Neural progenitor cell (in vitro differentiated cells): ENCODE measurements around the gene FUS. TPM values are rescaled to one million over a fixed set of nuclear protein-coding genes. Genes with fewer than 3 reads are reported as not detected.
"Not testable (repeated sequence)": the region's sequence is repeated elsewhere in the genome, so short reads cannot be mapped to it uniquely, and the experiment has no call there.

Source experiments
- DNase-seq: peaks from one replicate; pipeline ENCODE4 v3.0.0-alpha.2; 2016; ENCODE audit warnings: low spot score
- H2AFZ ChIP-seq: fragments of 200-600 bp; sonication (generic); replicated peaks from 2 replicates; pipeline ENCODE4 v1.6.1; 2016; ENCODE audit warnings: antibody characterized with exemption
- H3F3A ChIP-seq: fragments of 200-600 bp; sonication (generic); 2 replicates; pipeline ENCODE4 v1.6.1; 2016; ENCODE audit warnings: antibody characterized with exemption, low read depth
- H3K27ac ChIP-seq: fragments of 200-600 bp; sonication (generic); 2 replicates; pipeline ENCODE4 v1.5.1; 2016; ENCODE audit warnings: mild to moderate bottlenecking
- H3K27me3 ChIP-seq: fragments of 200-600 bp; sonication (generic); 2 replicates; pipeline ENCODE4 v1.6.1; 2016; ENCODE audit warnings: mild to moderate bottlenecking, moderate library complexity
- H3K36me3 ChIP-seq: fragments of 200-600 bp; sonication (generic); 2 replicates; pipeline ENCODE4 v1.5.1; 2016
- H3K4me1 ChIP-seq: fragments of 200-600 bp; sonication (generic); 2 replicates; pipeline ENCODE4 v1.6.1; 2016; ENCODE audit warnings: mixed run types
- H3K4me2 ChIP-seq: fragments of 200-600 bp; sonication (generic); 2 replicates; pipeline ENCODE4 v1.6.1; 2016
- H3K4me3 ChIP-seq: fragments of 200-600 bp; sonication (generic); 2 replicates; pipeline ENCODE4 v1.5.1; 2016
- H3K79me2 ChIP-seq: fragments of 200-600 bp; sonication (generic); 2 replicates; pipeline ENCODE4 v1.6.1; 2016; ENCODE audit warnings: low read depth
- H3K9ac ChIP-seq: fragments of 200-600 bp; sonication (generic); 2 replicates; pipeline ENCODE4 v1.6.1; 2016
- H3K9me3 ChIP-seq: fragments of 200-600 bp; sonication (generic); 2 replicates; pipeline ENCODE4 v1.5.1; 2016; ENCODE audit warnings: low read depth
- H4K20me1 ChIP-seq: fragments of 200-600 bp; sonication (generic); 2 replicates; pipeline ENCODE4 v1.6.1; 2016; ENCODE audit warnings: low read depth
- H3K27ac Mint-ChIP-seq: 3 replicates; pipeline ENCODE4 v1.8.0; 2021; ENCODE audit warnings: mixed read lengths
- H3K27me3 Mint-ChIP-seq: 2 replicates; pipeline ENCODE4 v1.8.0; 2022; ENCODE audit warnings: low read depth, mild to moderate bottlenecking, inconsistent platforms, moderate library complexity, mixed read lengths; ENCODE audit not compliant: insufficient read depth
- H3K36me3 Mint-ChIP-seq: 3 replicates; pipeline ENCODE4 v1.8.0; 2021; ENCODE audit warnings: mixed read lengths
- H3K4me1 Mint-ChIP-seq: 3 replicates; pipeline ENCODE4 v1.8.0; 2021; ENCODE audit warnings: mixed read lengths
- H3K4me3 Mint-ChIP-seq: 3 replicates; pipeline ENCODE4 v1.8.0; 2021; ENCODE audit warnings: mild to moderate bottlenecking, moderate library complexity, mixed read lengths
- H3K9me3 Mint-ChIP-seq: 3 replicates; pipeline ENCODE4 v1.8.0; 2020; ENCODE audit warnings: mixed read lengths
- EZH2 ChIP-seq: fragments of 200-600 bp; sonication (generic); IDR thresholded peaks from 2 replicates; pipeline ENCODE4 v1.6.1; 2017; ENCODE audit warnings: antibody characterized with exemption, mild to moderate bottlenecking, moderate library complexity
- EZH2phosphoT487 ChIP-seq: fragments of 200-600 bp; sonication (generic); IDR thresholded peaks from 2 replicates; pipeline ENCODE4 v1.6.1; 2017; ENCODE audit warnings: antibody characterized with exemption
- total RNA-seq: library from RNA; depleted of rRNA; stranded (reverse); fragments of >200 nt; gene quantifications from 2 replicates; pipeline ENCODE4 v1.2.3, GENCODE V29; 2015; ENCODE audit warnings: low replicate concordance
- TF ChIP-seq, protein P1 (sequence below): fragments of 200-600 bp; sonication (generic); IDR thresholded peaks from 2 replicates; pipeline ENCODE4 v1.5.1; 2017; ENCODE audit warnings: antibody characterized with exemption, mild to moderate bottlenecking

Gene FUS
- total RNA-seq, 1 donor from 2014 or later: 81.7 TPM

GRCh38 chr16:31135535-31136286 lies 44.2 kb upstream of the FUS start, which contains the start of gene PRSS8:
PRSS8 (minus strand) TSS chr16:31135727; CDS start chr16:31135498, 229 bp downstream.
- H3F3A ChIP-seq: peaks cover 20% of the 10 kb centered on the region
- Mint-ChIP-seq H3K27ac (peak within 1 kb of the TSS; percentile 16), H3K36me3 (peaks cover 3% of the 10 kb centered on the region), H3K27me3 (peaks cover 9% of the 10 kb centered on the region), H3K4me3 (peak within 1 kb of the TSS; percentile 30), H3K4me1 (peaks cover 32% of the 10 kb centered on the region), H3K9me3 (no peaks in the 10 kb centered on the region)
- H3K4me3 ChIP-seq: peak within 1 kb of the TSS; percentile 60
- no peak within 1 kb of the TSS for H3K9ac ChIP-seq
- H3K79me2 ChIP-seq: no peaks in the 10 kb centered on the region
- no peaks in the 10 kb centered on the region for H3K9me3 ChIP-seq
- peak; percentile 47 for DNase-seq
- TF ChIP-seq EZH2 (no peak), EZH2phosphoT487 (no peak)
- TF ChIP-seq, protein P1, sequence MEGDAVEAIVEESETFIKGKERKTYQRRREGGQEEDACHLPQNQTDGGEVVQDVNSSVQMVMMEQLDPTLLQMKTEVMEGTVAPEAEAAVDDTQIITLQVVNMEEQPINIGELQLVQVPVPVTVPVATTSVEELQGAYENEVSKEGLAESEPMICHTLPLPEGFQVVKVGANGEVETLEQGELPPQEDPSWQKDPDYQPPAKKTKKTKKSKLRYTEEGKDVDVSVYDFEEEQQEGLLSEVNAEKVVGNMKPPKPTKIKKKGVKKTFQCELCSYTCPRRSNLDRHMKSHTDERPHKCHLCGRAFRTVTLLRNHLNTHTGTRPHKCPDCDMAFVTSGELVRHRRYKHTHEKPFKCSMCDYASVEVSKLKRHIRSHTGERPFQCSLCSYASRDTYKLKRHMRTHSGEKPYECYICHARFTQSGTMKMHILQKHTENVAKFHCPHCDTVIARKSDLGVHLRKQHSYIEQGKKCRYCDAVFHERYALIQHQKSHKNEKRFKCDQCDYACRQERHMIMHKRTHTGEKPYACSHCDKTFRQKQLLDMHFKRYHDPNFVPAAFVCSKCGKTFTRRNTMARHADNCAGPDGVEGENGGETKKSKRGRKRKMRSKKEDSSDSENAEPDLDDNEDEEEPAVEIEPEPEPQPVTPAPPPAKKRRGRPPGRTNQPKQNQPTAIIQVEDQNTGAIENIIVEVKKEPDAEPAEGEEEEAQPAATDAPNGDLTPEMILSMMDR: no peak
- peaks cover 6% of the 10 kb centered on the region for H4K20me1 ChIP-seq
- H3K27me3 ChIP-seq: no peaks in the 10 kb centered on the region
- H3K27ac ChIP-seq: no peak within 1 kb of the TSS
- H3K4me2 ChIP-seq: peak within 1 kb of the TSS; percentile 86
- peaks cover 16% of the 10 kb centered on the region for H3K4me1 ChIP-seq
- H2AFZ ChIP-seq: peak within 1 kb of the TSS; percentile 61
- no peaks in the 10 kb centered on the region for H3K36me3 ChIP-seq

DNA sequence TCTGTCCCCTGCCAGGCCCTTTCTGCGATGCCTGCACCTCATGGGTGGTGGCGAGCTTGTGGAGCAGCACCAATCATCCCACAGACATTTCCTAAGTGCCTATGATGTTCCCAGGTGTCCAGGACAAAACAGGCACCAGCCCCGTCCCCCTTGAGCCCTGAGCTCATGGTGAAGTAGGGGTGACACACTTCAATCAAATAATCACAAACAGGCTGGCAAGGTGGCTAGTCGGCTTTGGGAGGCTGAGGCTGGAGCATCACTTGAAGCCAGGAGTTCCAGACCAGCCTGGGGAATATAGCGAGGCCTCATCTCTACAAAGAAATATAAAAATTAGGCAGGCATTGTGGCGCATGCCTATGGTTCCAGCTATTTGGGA lies 43.7 kb upstream of the FUS start:
- H3K79me2 ChIP-seq: no peaks in the 10 kb centered on the region
- H3K27ac Mint-ChIP-seq: no peak overlapping the region
- peak overlapping the region; percentile 86 for H3K4me2 ChIP-seq
- H3K27me3 ChIP-seq: no peaks in the 10 kb centered on the region
- no peak overlapping the region for H3K4me3 ChIP-seq
- H4K20me1 ChIP-seq: peaks cover 6% of the 10 kb centered on the region
- peaks cover 38% of the 10 kb centered on the region for H3K4me1 Mint-ChIP-seq
- no peak for DNase-seq
- H3K4me3 Mint-ChIP-seq: no peak overlapping the region
- no peak overlapping the region for H3K27ac ChIP-seq
- H3K27me3 Mint-ChIP-seq: peaks cover 9% of the 10 kb centered on the region
- no peaks in the 10 kb centered on the region for H3K9me3 ChIP-seq
- H3K36me3 ChIP-seq: no peaks in the 10 kb centered on the region
- TF ChIP-seq EZH2 (no peak), EZH2phosphoT487 (no peak)
- TF ChIP-seq, protein P1: no peak
- no peak overlapping the region for H2AFZ ChIP-seq
- H3F3A ChIP-seq: peaks cover 24% of the 10 kb centered on the region
- H3K4me1 ChIP-seq: peaks cover 17% of the 10 kb centered on the region
- H3K36me3 Mint-ChIP-seq: peaks cover under 1% of the 10 kb centered on the region
- H3K9ac ChIP-seq: no peak overlapping the region
- no peaks in the 10 kb centered on the region for H3K9me3 Mint-ChIP-seq

GRCh38 chr16:31136822-31137499 lies 43.0 kb upstream of the FUS start:
- not testable (repeated sequence) for H2AFZ ChIP-seq, H3K27ac Mint-ChIP-seq, H3K36me3 ChIP-seq, H3K4me3 ChIP-seq, H3K79me2 ChIP-seq, H3K27ac ChIP-seq, H3K4me2 ChIP-seq, H3K9me3 ChIP-seq, DNase-seq, H4K20me1 ChIP-seq, H3K36me3 Mint-ChIP-seq, H3K27me3 ChIP-seq, H3K27me3 Mint-ChIP-seq, H3K9me3 Mint-ChIP-seq, H3K4me3 Mint-ChIP-seq, H3K9ac ChIP-seq
- Histone ChIP-seq H3K4me1 (peaks cover 22% of the 10 kb centered on the region), H3F3A (peaks cover 29% of the 10 kb centered on the region)
- peaks cover 44% of the 10 kb centered on the region for H3K4me1 Mint-ChIP-seq
